ENCODE results near the gene WWOX. TPM values are rescaled to one million over a fixed set of nuclear protein-coding genes. Genes with fewer than 3 reads are reported as not detected.

The WWOX gene
- total RNA-seq, 4 donors from 2014 or later: 76.8 to 102 (median 83.6) TPM

- H3K27ac ChIP-seq: no peak overlapping the region
- H3K36me3 ChIP-seq: no peaks in the 10 kb centered on the region
- TF ChIP-seq CTCF (IDR thresholded peaks at IDR 0.05): no peak
- no peak for TF ChIP-seq POLR2A (IDR thresholded peaks at IDR 0.05)
- no peak for TF ChIP-seq EP300 (IDR thresholded peaks at IDR 0.05)
- no peak for DNase-seq (ENCODE audit: low spot score in 2 of 2)
- no peaks in the 10 kb centered on the region for H3K27me3 ChIP-seq
- WGBS, 2 donors: 84 to 90% methylated on average over 17 of the region's 17 CpGs
- no peak overlapping the region for H3K4me3 ChIP-seq
- H3K4me1 ChIP-seq: peaks cover 0 to 13% (median 5%) of the 10 kb centered on the region in 4 donors
- no peaks in the 10 kb centered on the region for H3K9me3 ChIP-seq
Observed at GRCh38 chr16:78672779-78673556, 573.5 kb downstream of the WWOX start.

GRCh38 chr16:78673884-78674283, 574.4 kb downstream of the WWOX start:
- DNase-seq (ENCODE audit: low spot score in 2 of 2): no peak
- no peaks in the 10 kb centered on the region for H3K36me3 ChIP-seq
- no peaks in the 10 kb centered on the region for H3K9me3 ChIP-seq
- no peaks in the 10 kb centered on the region for H3K27me3 ChIP-seq
- H3K4me1 ChIP-seq: peaks cover 0 to 13% (median 5%) of the 10 kb centered on the region in 4 donors
- 68 to 73% methylated on average over 5 of the region's 5 CpGs for WGBS, 2 donors
- no peak overlapping the region for H3K4me3 ChIP-seq
- no peak overlapping the region for H3K27ac ChIP-seq
- TF ChIP-seq CTCF (IDR thresholded peaks at IDR 0.05) (no peak), EP300 (IDR thresholded peaks at IDR 0.05) (peak in 1 of 2 donors; percentile 63), POLR2A (IDR thresholded peaks at IDR 0.05) (no peak)

GRCh38 chr16:78675312-78675711, 575.9 kb downstream of the WWOX start:
- no peaks in the 10 kb centered on the region for H3K27me3 ChIP-seq
- TF ChIP-seq POLR2A (IDR thresholded peaks at IDR 0.05) (no peak), CTCF (IDR thresholded peaks at IDR 0.05) (no peak), EP300 (IDR thresholded peaks at IDR 0.05) (no peak)
- no peak for DNase-seq (ENCODE audit: low spot score in 2 of 2)
- no peaks in the 10 kb centered on the region for H3K36me3 ChIP-seq
- WGBS, 2 donors: 80 to 83% methylated on average over 6 of the region's 6 CpGs
- no peaks in the 10 kb centered on the region for H3K4me1 ChIP-seq
- no peak overlapping the region for H3K4me3 ChIP-seq
- no peak overlapping the region for H3K27ac ChIP-seq
- H3K9me3 ChIP-seq: no peaks in the 10 kb centered on the region

GRCh38 chr16:78675951-78676792, 576.7 kb downstream of the WWOX start:
- TF ChIP-seq CTCF (IDR thresholded peaks at IDR 0.05) (no peak), EP300 (IDR thresholded peaks at IDR 0.05) (no peak), POLR2A (IDR thresholded peaks at IDR 0.05) (no peak)
- Histone ChIP-seq H3K36me3 (no peaks in the 10 kb centered on the region), H3K27me3 (no peaks in the 10 kb centered on the region), H3K27ac (no peak overlapping the region), H3K4me1 (no peaks in the 10 kb centered on the region), H3K4me3 (no peak overlapping the region), H3K9me3 (no peaks in the 10 kb centered on the region)
- DNase-seq (ENCODE audit: low spot score in 2 of 2): no peak
- 86% methylated on average over 9 of the region's 9 CpGs for WGBS, 2 donors
